A549 (cell line): ENCODE results near the gene TNFRSF21. TPM values are rescaled to one million over a fixed set of nuclear protein-coding genes. Genes with fewer than 3 reads are reported as not detected.

ENCODE experiments used
- ATAC-seq, 2 experiments: fragments of 200-7000 bp in 1 of 2; fragments of >200 bp in 1 of 2; cut with Nextera tagmentation in 1 of 2; cut with Tn5 transposase in 1 of 2; 3 replicates each; pipeline versions ENCODE4 v1.8.0 to v1.9.1; 2018 to 2020; ENCODE audit warnings: mild to moderate bottlenecking in 1 of 2, moderate library complexity in 1 of 2
- CTCF ChIA-PET: fragments of 300-600 bp; sonication (Branson Sonifier 250); formaldehyde crosslinking; extraction: SDS; loops from one replicate; lab custom pipeline; 2021; ENCODE audit warnings: antibody characterized with exemption, inconsistent platforms; lab: Yijun Ruan, JAX
- POLR2A ChIA-PET: fragments of 350-600 bp; formaldehyde crosslinking; extraction: SDS; loops from one replicate; lab custom pipeline; 2021; ENCODE audit warnings: antibody characterized with exemption, inconsistent platforms; lab: Yijun Ruan, JAX
- DNase-seq, 2 experiments: peaks; one replicate each; pipeline versions ENCODE4 v3.0.0 to v3.0.0-alpha.2; 2011 to 2016; ENCODE audit warnings: low read depth in 1 of 2, low spot score in 1 of 2
- FAIRE-seq: peaks from 2 replicates; lab custom pipeline; 2011; peaks lifted over from hg19 to GRCh38; lab: Jason Lieb, UNC
- H3K27ac ChIP-seq, 2 experiments: fragments of >200 bp; sonication (Bioruptor Twin); formaldehyde crosslinking; 3 replicates each; pipeline ENCODE4 v1.5.1; 2016 to 2017
- H3K4me1 ChIP-seq: fragments of >200 bp; sonication (Bioruptor Twin); formaldehyde crosslinking; 3 replicates; pipeline ENCODE4 v1.6.1; 2016
- H3K4me2 ChIP-seq: fragments of >200 bp; sonication (Bioruptor Twin); formaldehyde crosslinking; 3 replicates; pipeline ENCODE4 v1.6.1; 2016
- H3K4me3 ChIP-seq: fragments of >200 bp; sonication (Bioruptor Twin); formaldehyde crosslinking; 3 replicates; pipeline ENCODE4 v1.5.1; 2016
- H3K9me3 ChIP-seq: fragments of >200 bp; sonication (Bioruptor Twin); formaldehyde crosslinking; 3 replicates; pipeline ENCODE4 v1.6.1; 2016
- BHLHE40 ChIP-seq: IDR thresholded peaks from 2 replicates; pipeline ENCODE4 v1.6.1; 2012; ENCODE audit warnings: low read depth, low read length, inconsistent platforms
- CBX2 ChIP-seq: fragments of 200-600 bp; sonication (generic); IDR thresholded peaks from 2 replicates; pipeline ENCODE4 v1.6.1; 2016; ENCODE audit warnings: low read depth, mild to moderate bottlenecking, borderline replicate concordance
- EHMT2 ChIP-seq: fragments of 200-600 bp; sonication (generic); IDR thresholded peaks from 2 replicates; pipeline ENCODE4 v1.6.1; 2016; ENCODE audit warnings: antibody characterized with exemption, low read depth, mild to moderate bottlenecking, moderate library complexity
- ELK1 ChIP-seq: fragments of 150-350 bp; IDR thresholded peaks from 2 replicates; pipeline ENCODE4 v1.6.1; 2014; ENCODE audit warnings: low read depth, mild to moderate bottlenecking, low read length
- EP300 ChIP-seq, 2 experiments: fragments of >200 bp; sonication (Bioruptor Twin); formaldehyde crosslinking; IDR thresholded peaks; 2 replicates in 1 of 2; 3 replicates in 1 of 2; pipeline ENCODE4 v1.6.1; 2016 to 2017
- HES2 ChIP-seq: fragments of >200 bp; sonication (Bioruptor Twin); formaldehyde crosslinking; IDR thresholded peaks from 2 replicates; pipeline ENCODE4 v1.6.1; 2016
- HOXA7 ChIP-seq: fragments of 250-450 bp; sonication (Bioruptor Pico); IDR thresholded peaks from 2 replicates; pipeline ENCODE4 v1.5.0; 2020; ENCODE audit warnings: mild to moderate bottlenecking, moderate library complexity
- HOXB13 ChIP-seq: fragments of 250-450 bp; sonication (Bioruptor Pico); IDR thresholded peaks from 2 replicates; pipeline ENCODE4 v1.5.0; 2020; ENCODE audit warnings: low read depth, mild to moderate bottlenecking, moderate library complexity
- MAZ ChIP-seq: fragments of 150-350 bp; IDR thresholded peaks from 2 replicates; pipeline ENCODE4 v1.6.1; 2014; ENCODE audit warnings: antibody characterized with exemption, low read depth, low read length, borderline replicate concordance
- MYC ChIP-seq: IDR thresholded peaks from 2 replicates; pipeline ENCODE4 v1.6.1; 2012; ENCODE audit warnings: mild to moderate bottlenecking, inconsistent platforms, low read length, improper control_type of control experiment, borderline replicate concordance
- NPAS2 ChIP-seq: fragments of 250-450 bp; sonication (Bioruptor Pico); IDR thresholded peaks from 2 replicates; pipeline ENCODE4 v1.8.0; 2022; ENCODE audit warnings: mild to moderate bottlenecking, moderate library complexity, borderline replicate concordance
- NR3C1 ChIP-seq: fragments of >200 bp; sonication (Bioruptor Twin); formaldehyde crosslinking; IDR thresholded peaks from 3 replicates; pipeline ENCODE4 v1.6.1; 2017
- POLR2A ChIP-seq: IDR thresholded peaks from 2 replicates; pipeline ENCODE4 v1.6.1; 2012; ENCODE audit warnings: mild to moderate bottlenecking, low read length
- POLR2AphosphoS2 ChIP-seq: conservative IDR thresholded peaks from 2 replicates; pipeline ENCODE4 v1.6.1; 2012; ENCODE audit warnings: low read length, improper control_type of control experiment, inconsistent platforms
- RARB ChIP-seq: fragments of 250-450 bp; sonication (Bioruptor Pico); IDR thresholded peaks from 2 replicates; pipeline ENCODE4 v1.8.0; 2021; ENCODE audit warnings: mild to moderate bottlenecking, moderate library complexity
- RFX5 ChIP-seq: fragments of 450-650 bp; IDR thresholded peaks from 2 replicates; pipeline ENCODE4 v1.7.1; 2014; ENCODE audit warnings: antibody characterized with exemption, mild to moderate bottlenecking, moderate library complexity
- RNF2 ChIP-seq: fragments of 200-600 bp; sonication (generic); IDR thresholded peaks from 2 replicates; pipeline ENCODE4 v1.6.1; 2016; ENCODE audit warnings: low read depth, mild to moderate bottlenecking, antibody characterized with exemption, moderate library complexity, borderline replicate concordance
- SREBF2 ChIP-seq: fragments of 450-650 bp; IDR thresholded peaks from 2 replicates; pipeline ENCODE4 v1.6.1; 2014; ENCODE audit warnings: mild to moderate bottlenecking, moderate library complexity
- TFCP2L1 ChIP-seq: fragments of 250-450 bp; sonication (Bioruptor Pico); IDR thresholded peaks from 2 replicates; pipeline ENCODE4 v1.5.0; 2021; ENCODE audit warnings: mild to moderate bottlenecking
- ZFP36 ChIP-seq: fragments of 450-650 bp; IDR thresholded peaks from 2 replicates; pipeline ENCODE4 v1.6.1; 2014; ENCODE audit warnings: borderline replicate concordance; ENCODE audit not compliant: partially characterized antibody
- WGBS: methylation state at CpG from one replicate; pipeline ENCODE4 v1.1.6; 2017; ENCODE audit errors: missing lambda C conversion rate; 5-methylcytosine and 5-hydroxymethylcytosine counted together
- polyA plus RNA-seq, 4 experiments: library from polyadenylated mRNA; depleted of rRNA in 3 of 4; stranded (reverse); fragments of >200 nt; fragmentation: RNase III in 1 of 4; extraction: RNeasy Plus Mini Kit Qiagen cat#74134 plus additional on column Dnase treatment in 1 of 4; gene quantifications; 2 replicates in 3 of 4; 3 replicates in 1 of 4; pipeline ENCODE4 v1.2.3, GENCODE V29; 2011 to 2017
- TF ChIP-seq, protein P1 (sequence below): fragments of 250-450 bp; sonication (Bioruptor Pico); IDR thresholded peaks from 2 replicates; pipeline ENCODE4 v1.5.0; 2020; ENCODE audit warnings: low read depth, mild to moderate bottlenecking, moderate library complexity
- TF ChIP-seq, protein P2 (sequence below): fragments of 200-600 bp; sonication (generic); IDR thresholded peaks from 2 replicates; pipeline ENCODE4 v1.6.1; 2016; ENCODE audit warnings: antibody characterized with exemption, mild to moderate bottlenecking, moderate library complexity
- TF ChIP-seq, protein P3 (sequence below): IDR thresholded peaks from 2 replicates; pipeline ENCODE4 v1.6.1; 2012

The TNFRSF21 gene
- polyA plus RNA-seq, 2 of the 4 experiments (the other 2 are of a cell fraction), result 14.1 to 15.6 TPM

DNA sequence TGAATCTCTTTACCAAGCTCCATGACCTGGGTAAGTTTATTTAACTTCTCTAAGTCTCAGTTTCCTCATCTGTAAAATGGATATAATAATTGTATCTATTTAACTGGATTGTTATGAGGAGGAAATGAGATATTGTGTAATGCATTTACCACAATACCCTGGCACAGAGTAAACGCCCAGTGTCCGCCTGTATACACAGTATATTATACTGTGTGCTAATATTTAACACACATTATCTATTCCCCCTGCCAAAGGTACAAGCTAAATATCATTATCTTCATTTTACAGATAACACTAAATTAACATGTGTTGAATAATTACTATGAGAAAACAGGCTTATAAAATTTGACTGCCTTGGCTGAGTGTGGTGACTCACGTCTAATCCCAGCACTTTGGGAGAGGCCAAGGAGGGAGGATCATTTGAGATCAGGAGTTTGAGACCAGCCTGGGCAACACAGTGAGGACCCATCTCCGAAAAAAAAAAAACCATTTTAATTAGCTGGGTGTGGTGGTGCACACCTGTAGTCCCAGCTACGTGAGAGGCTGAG lies 38.7 kb upstream of the TNFRSF21 start:
- ATAC-seq, result no peak
- WGBS, result 58% methylated on average over 5 of the region's 5 CpGs
- Histone ChIP-seq H3K27ac (no peak overlapping the region), H3K4me1 (no peaks in the 10 kb centered on the region), H3K9me3 (no peaks in the 10 kb centered on the region), H3K4me3 (no peak overlapping the region), H3K4me2 (no peak overlapping the region)
- CTCF ChIA-PET, result no interaction called here
- POLR2A ChIA-PET, result no interaction called here
- TF ChIP-seq POLR2AphosphoS2 (no peak), CBX2 (no peak), NR3C1 (no peak), EHMT2 (no peak), TFCP2L1 (CRISPR knock-in tag) (no peak), POLR2A (no peak), RNF2 (no peak), ZFP36 (no peak), HOXA7 (no peak), BHLHE40 (no peak), RFX5 (no peak), NPAS2 (CRISPR knock-in tag) (no peak), RARB (no peak), EP300 (IDR thresholded peaks at IDR 0.05) (no peak), SREBF2 (no peak)
- TF ChIP-seq, protein P1, sequence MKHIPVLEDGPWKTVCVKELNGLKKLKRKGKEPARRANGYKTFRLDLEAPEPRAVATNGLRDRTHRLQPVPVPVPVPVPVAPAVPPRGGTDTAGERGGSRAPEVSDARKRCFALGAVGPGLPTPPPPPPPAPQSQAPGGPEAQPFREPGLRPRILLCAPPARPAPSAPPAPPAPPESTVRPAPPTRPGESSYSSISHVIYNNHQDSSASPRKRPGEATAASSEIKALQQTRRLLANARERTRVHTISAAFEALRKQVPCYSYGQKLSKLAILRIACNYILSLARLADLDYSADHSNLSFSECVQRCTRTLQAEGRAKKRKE, result no peak
- TF ChIP-seq, protein P2, sequence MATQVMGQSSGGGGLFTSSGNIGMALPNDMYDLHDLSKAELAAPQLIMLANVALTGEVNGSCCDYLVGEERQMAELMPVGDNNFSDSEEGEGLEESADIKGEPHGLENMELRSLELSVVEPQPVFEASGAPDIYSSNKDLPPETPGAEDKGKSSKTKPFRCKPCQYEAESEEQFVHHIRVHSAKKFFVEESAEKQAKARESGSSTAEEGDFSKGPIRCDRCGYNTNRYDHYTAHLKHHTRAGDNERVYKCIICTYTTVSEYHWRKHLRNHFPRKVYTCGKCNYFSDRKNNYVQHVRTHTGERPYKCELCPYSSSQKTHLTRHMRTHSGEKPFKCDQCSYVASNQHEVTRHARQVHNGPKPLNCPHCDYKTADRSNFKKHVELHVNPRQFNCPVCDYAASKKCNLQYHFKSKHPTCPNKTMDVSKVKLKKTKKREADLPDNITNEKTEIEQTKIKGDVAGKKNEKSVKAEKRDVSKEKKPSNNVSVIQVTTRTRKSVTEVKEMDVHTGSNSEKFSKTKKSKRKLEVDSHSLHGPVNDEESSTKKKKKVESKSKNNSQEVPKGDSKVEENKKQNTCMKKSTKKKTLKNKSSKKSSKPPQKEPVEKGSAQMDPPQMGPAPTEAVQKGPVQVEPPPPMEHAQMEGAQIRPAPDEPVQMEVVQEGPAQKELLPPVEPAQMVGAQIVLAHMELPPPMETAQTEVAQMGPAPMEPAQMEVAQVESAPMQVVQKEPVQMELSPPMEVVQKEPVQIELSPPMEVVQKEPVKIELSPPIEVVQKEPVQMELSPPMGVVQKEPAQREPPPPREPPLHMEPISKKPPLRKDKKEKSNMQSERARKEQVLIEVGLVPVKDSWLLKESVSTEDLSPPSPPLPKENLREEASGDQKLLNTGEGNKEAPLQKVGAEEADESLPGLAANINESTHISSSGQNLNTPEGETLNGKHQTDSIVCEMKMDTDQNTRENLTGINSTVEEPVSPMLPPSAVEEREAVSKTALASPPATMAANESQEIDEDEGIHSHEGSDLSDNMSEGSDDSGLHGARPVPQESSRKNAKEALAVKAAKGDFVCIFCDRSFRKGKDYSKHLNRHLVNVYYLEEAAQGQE, result no peak
- FAIRE-seq, result no peak
- no peak for DNase-seq

DNA sequence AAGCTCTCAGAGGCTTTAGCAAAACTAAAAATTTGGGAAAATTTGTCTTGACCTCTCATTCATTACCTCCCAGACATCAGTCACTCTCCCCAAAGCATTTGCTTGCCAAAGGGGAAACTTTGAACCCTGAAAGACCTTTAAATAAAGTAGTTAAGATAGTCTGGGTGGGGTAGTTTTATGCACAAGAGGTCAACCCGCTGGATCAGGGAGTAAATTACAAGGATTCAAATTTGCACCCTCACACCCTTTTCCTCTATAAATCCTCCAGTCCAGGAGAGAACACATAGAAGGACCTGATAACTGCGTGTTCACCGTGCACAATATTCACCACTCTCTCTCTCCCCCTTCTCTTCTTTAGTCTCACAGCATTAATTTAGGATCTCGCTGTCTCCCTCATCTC lies 36.1 kb upstream of the TNFRSF21 start:
- ATAC-seq (no peak), FAIRE-seq (no peak), DNase-seq (no peak)
- Histone ChIP-seq H3K9me3 (no peaks in the 10 kb centered on the region), H3K27ac (no peak overlapping the region), H3K4me1 (no peaks in the 10 kb centered on the region), H3K4me3 (no peak overlapping the region), H3K4me2 (no peak overlapping the region)
- ChIA-PET POLR2A (no interaction called here), CTCF (interaction anchor here (1.0 to 1.8 kb wide), 3 partner anchors 9 to 35 kb away, joined by 4 to 5 read pairs (median 4); no protein-coding TSS in a partner anchor)
- WGBS, result 79% methylated on average over 4 of the region's 4 CpGs
- TF ChIP-seq HES2 (no peak), RARB (no peak), MYC (no peak), ELK1 (no peak), MAZ (no peak), ZFP36 (no peak), HOXB13 (CRISPR knock-in tag) (no peak)
- TF ChIP-seq, protein P3, sequence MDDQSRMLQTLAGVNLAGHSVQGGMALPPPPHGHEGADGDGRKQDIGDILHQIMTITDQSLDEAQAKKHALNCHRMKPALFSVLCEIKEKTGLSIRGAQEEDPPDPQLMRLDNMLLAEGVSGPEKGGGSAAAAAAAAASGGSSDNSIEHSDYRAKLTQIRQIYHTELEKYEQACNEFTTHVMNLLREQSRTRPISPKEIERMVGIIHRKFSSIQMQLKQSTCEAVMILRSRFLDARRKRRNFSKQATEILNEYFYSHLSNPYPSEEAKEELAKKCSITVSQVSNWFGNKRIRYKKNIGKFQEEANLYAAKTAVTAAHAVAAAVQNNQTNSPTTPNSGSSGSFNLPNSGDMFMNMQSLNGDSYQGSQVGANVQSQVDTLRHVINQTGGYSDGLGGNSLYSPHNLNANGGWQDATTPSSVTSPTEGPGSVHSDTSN, result no peak
